Gastroesophageal sphincter (tissue), 3 donors: ENCODE results near the gene CYTH1.

Experiments
- CTCF ChIP-seq, 4 experiments: fragments of 200-600 bp in 2 of 4; fragments of 450-650 bp in 2 of 4; sonication (generic) in 1 of 4; IDR thresholded peaks; one replicate each; pipeline ENCODE4 v1.5.1; 2017 to 2019; ENCODE audit warnings: antibody characterized with exemption in 4 of 4, mild to moderate bottlenecking in 2 of 4, moderate library complexity in 2 of 4
- POLR2A ChIP-seq, 2 donors: fragments of 450-650 bp; IDR thresholded peaks; one replicate each; pipeline ENCODE4 v1.6.1; 2017; ENCODE audit warnings: antibody characterized with exemption in 2 of 2, mild to moderate bottlenecking in 2 of 2, moderate library complexity in 1 of 2
- POLR2AphosphoS5 ChIP-seq: sonication (generic); formaldehyde crosslinking; IDR thresholded peaks from one replicate; pipeline ENCODE4 v1.6.1; 2017; ENCODE audit warnings: antibody characterized with exemption

GRCh38 chr17:78684026-78684425 is 98.0 kb downstream of the CYTH1 start:
- TF ChIP-seq CTCF (IDR thresholded peaks at IDR 0.05) (no peak), POLR2AphosphoS5 (no peak), POLR2A (IDR thresholded peaks at IDR 0.05) (no peak)
